ENCODE results near the gene RELA.

RELA gene

GRCh38 chr11:65613091-65613928 is 49.4 kb downstream of the RELA start:
- no peak for DNase-seq (ENCODE audit: low spot score)

GRCh38 chr11:65612691-65613090 is 50.0 kb downstream of the RELA start:
- no peak for DNase-seq (ENCODE audit: low spot score)

GRCh38 chr11:65611758-65612603 is 50.7 kb downstream of the RELA start:
- no peak for DNase-seq (ENCODE audit: low spot score)

GRCh38 chr11:65611028-65611757 is 51.5 kb downstream of the RELA start:
- no peak for DNase-seq (ENCODE audit: low spot score)

GRCh38 chr11:65610404-65610803 is 52.3 kb downstream of the RELA start:
- DNase-seq (ENCODE audit: low spot score), result no peak

- DNase-seq (ENCODE audit: low spot score), result no peak
These were observed 53.1 kb downstream of the RELA start for GRCh38 chr11:65609665-65610064.

GRCh38 chr11:65609229-65609628 is 53.5 kb downstream of the RELA start:
- no peak for DNase-seq (ENCODE audit: low spot score)

- DNase-seq (ENCODE audit: low spot score), result no peak
These were observed 54.9 kb downstream of the RELA start for GRCh38 chr11:65607614-65608426.

GRCh38 chr11:65606876-65607613 is 55.7 kb downstream of the RELA start:
- DNase-seq (ENCODE audit: low spot score), result peak; percentile 48

GRCh38 chr11:65604258-65604657 is 58.5 kb downstream of the RELA start:
- no peak for DNase-seq (ENCODE audit: low spot score)
